ENCODE results near the gene MAP7.
"Not testable (repeated sequence)": the region's sequence is repeated elsewhere in the genome, so short reads cannot be mapped to it uniquely, and the experiment has no call there.

Gene MAP7

GRCh38 chr6:136309171-136309570, 241.1 kb downstream of the MAP7 start:
- Histone ChIP-seq H3K79me2 (ENCODE audit: control insufficient read depth, insufficient read depth, low read length, unreplicated experiment) (no peaks in the 10 kb centered on the region), H3K27me3 (ENCODE audit: insufficient read depth, low read length) (peaks cover 8% of the 10 kb centered on the region), H3K4me1 (ENCODE audit: control insufficient read depth, insufficient read depth, low read length, unreplicated experiment) (no peaks in the 10 kb centered on the region), H3K36me3 (ENCODE audit: insufficient read depth, low read length) (no peaks in the 10 kb centered on the region), H3K4me3 (ENCODE audit: low read depth, low read length) (no peak overlapping the region), H3K27ac (ENCODE audit: low read depth, low read length) (no peak overlapping the region), H2AFZ (ENCODE audit: low read length, unreplicated experiment) (no peak overlapping the region)

DNA sequence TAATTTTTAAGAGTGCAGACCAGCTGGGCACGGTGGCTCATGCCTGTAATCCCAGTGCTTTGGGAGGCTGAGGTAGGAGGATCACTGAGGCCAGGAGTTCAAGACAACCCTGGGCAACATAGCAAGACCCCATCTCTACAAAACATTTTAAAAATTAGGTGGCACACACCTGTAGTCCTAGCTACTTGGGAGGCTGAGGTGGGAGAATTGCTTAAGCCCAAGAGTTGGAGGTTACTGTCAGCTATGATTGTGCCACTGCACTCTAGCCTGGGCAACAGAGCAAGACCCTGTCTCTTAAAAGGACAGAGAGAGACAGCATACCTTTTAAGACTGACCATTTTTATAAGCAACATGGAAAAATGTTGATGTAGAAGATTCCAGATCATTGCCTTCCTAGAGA, 241.8 kb downstream of the MAP7 start:
- not testable (repeated sequence) for H2AFZ ChIP-seq (ENCODE audit: low read length, unreplicated experiment); H3K4me3 ChIP-seq (ENCODE audit: low read depth, low read length); H3K36me3 ChIP-seq (ENCODE audit: insufficient read depth, low read length); H3K27me3 ChIP-seq (ENCODE audit: insufficient read depth, low read length); H3K27ac ChIP-seq (ENCODE audit: low read depth, low read length); H3K79me2 ChIP-seq (ENCODE audit: control insufficient read depth, insufficient read depth, low read length, unreplicated experiment); H3K4me1 ChIP-seq (ENCODE audit: control insufficient read depth, insufficient read depth, low read length, unreplicated experiment)

- H3K4me3 ChIP-seq (ENCODE audit: low read depth, low read length), result no peak overlapping the region
- peaks cover 3% of the 10 kb centered on the region; the same call in 1 of the 2 replicates for H3K27me3 ChIP-seq (ENCODE audit: insufficient read depth, low read length)
These were observed 242.9 kb downstream of the MAP7 start for GRCh38 chr6:136307351-136307750.

GRCh38 chr6:136306466-136306865, 243.8 kb downstream of the MAP7 start:
- no peak overlapping the region for H2AFZ ChIP-seq (ENCODE audit: low read length, unreplicated experiment)
- H3K27ac ChIP-seq (ENCODE audit: low read depth, low read length), result no peak overlapping the region

More at GRCh38 chr6:136307351-136307750, 242.9 kb downstream of the MAP7 start:
- no peaks in the 10 kb centered on the region for H3K4me1 ChIP-seq (ENCODE audit: control insufficient read depth, insufficient read depth, low read length, unreplicated experiment)
- H2AFZ ChIP-seq (ENCODE audit: low read length, unreplicated experiment), result no peak overlapping the region
- no peaks in the 10 kb centered on the region for H3K36me3 ChIP-seq (ENCODE audit: insufficient read depth, low read length)
- H3K27ac ChIP-seq (ENCODE audit: low read depth, low read length), result no peak overlapping the region
- no peaks in the 10 kb centered on the region for H3K79me2 ChIP-seq (ENCODE audit: control insufficient read depth, insufficient read depth, low read length, unreplicated experiment)

GRCh38 chr6:136304410-136304809, 245.8 kb downstream of the MAP7 start:
- H3K4me3 ChIP-seq (ENCODE audit: low read depth, low read length), result no peak overlapping the region
- no peaks in the 10 kb centered on the region for H3K4me1 ChIP-seq (ENCODE audit: control insufficient read depth, insufficient read depth, low read length, unreplicated experiment)
- H3K79me2 ChIP-seq (ENCODE audit: control insufficient read depth, insufficient read depth, low read length, unreplicated experiment), result no peaks in the 10 kb centered on the region
- no peak overlapping the region for H2AFZ ChIP-seq (ENCODE audit: low read length, unreplicated experiment)
- 0 out of 2 replicates have a peak, but pooled peaks cover 3% of the 10 kb centered on the region for H3K27me3 ChIP-seq (ENCODE audit: insufficient read depth, low read length)
- H3K27ac ChIP-seq (ENCODE audit: low read depth, low read length), result no peak overlapping the region
- H3K36me3 ChIP-seq (ENCODE audit: insufficient read depth, low read length), result no peaks in the 10 kb centered on the region

More at GRCh38 chr6:136306466-136306865, 243.8 kb downstream of the MAP7 start:
- Histone ChIP-seq H3K79me2 (ENCODE audit: control insufficient read depth, insufficient read depth, low read length, unreplicated experiment) (no peaks in the 10 kb centered on the region), H3K4me3 (ENCODE audit: low read depth, low read length) (no peak overlapping the region), H3K36me3 (ENCODE audit: insufficient read depth, low read length) (no peaks in the 10 kb centered on the region), H3K27me3 (ENCODE audit: insufficient read depth, low read length) (0 out of 2 replicates have a peak, but pooled peaks cover 3% of the 10 kb centered on the region), H3K4me1 (ENCODE audit: control insufficient read depth, insufficient read depth, low read length, unreplicated experiment) (no peaks in the 10 kb centered on the region)

GRCh38 chr6:136303516-136303915, 246.7 kb downstream of the MAP7 start:
- no peaks in the 10 kb centered on the region for H3K4me1 ChIP-seq (ENCODE audit: control insufficient read depth, insufficient read depth, low read length, unreplicated experiment)
- no peaks in the 10 kb centered on the region for H3K79me2 ChIP-seq (ENCODE audit: control insufficient read depth, insufficient read depth, low read length, unreplicated experiment)
- H3K27me3 ChIP-seq (ENCODE audit: insufficient read depth, low read length), result 0 out of 2 replicates have a peak, but pooled peaks cover 3% of the 10 kb centered on the region
- no peak overlapping the region for H3K27ac ChIP-seq (ENCODE audit: low read depth, low read length)
- H3K4me3 ChIP-seq (ENCODE audit: low read depth, low read length), result no peak overlapping the region
- H2AFZ ChIP-seq (ENCODE audit: low read length, unreplicated experiment), result no peak overlapping the region
- no peaks in the 10 kb centered on the region for H3K36me3 ChIP-seq (ENCODE audit: insufficient read depth, low read length)

DNA sequence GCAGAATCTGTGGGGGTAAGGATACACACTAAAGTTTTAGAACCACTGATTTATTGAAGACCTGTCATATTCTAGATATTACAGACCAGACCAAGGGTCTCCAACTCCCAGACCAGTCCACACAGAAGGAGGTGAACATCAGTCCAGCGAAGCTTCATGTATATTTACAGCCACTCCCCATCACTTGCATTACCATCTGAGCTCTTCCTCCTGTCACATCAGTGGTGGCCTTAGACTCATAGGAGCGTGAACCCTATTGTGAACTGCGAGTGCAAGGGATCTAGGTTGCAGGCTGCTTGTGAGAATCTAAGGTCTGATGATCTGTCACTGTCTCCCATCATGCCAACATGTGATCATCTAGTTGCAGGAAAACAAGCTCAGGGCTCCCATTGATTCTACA, 255.6 kb downstream of the MAP7 start:
- H3K79me2 ChIP-seq (ENCODE audit: control insufficient read depth, insufficient read depth, low read length, unreplicated experiment), result no peaks in the 10 kb centered on the region
- H3K27me3 ChIP-seq (ENCODE audit: insufficient read depth, low read length), result no peaks in the 10 kb centered on the region
- peaks cover 9% of the 10 kb centered on the region for H3K4me1 ChIP-seq (ENCODE audit: control insufficient read depth, insufficient read depth, low read length, unreplicated experiment)
- no peaks in the 10 kb centered on the region for H3K36me3 ChIP-seq (ENCODE audit: insufficient read depth, low read length)
- no peak overlapping the region for H2AFZ ChIP-seq (ENCODE audit: low read length, unreplicated experiment)
- H3K4me3 ChIP-seq (ENCODE audit: low read depth, low read length), result no peak overlapping the region
- H3K27ac ChIP-seq (ENCODE audit: low read depth, low read length), result no peak overlapping the region
